ENCODE data around the gene KLHL40. TPM values are rescaled to one million over a fixed set of nuclear protein-coding genes. Genes with fewer than 3 reads are reported as not detected.

Gene KLHL40
- total RNA-seq, 4 donors from 2014 or later = not detected

DNA sequence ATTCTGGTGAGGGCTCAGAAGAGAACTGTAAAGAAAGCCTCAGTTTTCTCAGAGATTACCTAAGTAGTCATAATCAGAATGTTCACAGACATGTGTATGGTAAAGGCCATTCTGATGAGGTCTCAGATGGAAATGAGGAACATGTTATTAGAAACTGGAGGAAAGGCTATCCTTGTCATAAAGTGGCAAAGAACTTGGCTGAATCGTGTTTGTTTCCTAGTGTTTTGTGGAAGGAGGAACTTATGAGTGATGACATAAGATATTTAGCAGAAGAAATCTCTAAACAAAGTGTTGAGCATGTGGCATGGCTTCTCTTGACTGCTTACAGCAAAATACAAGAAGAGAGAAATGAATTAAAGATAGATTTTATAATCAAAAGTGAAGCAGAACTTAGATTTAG is 12.8 kb upstream of the KLHL40 start:
- intact Hi-C loops (cut with DNase I) = no loop called here
- no peak overlapping the region for H3K27ac ChIP-seq

DNA sequence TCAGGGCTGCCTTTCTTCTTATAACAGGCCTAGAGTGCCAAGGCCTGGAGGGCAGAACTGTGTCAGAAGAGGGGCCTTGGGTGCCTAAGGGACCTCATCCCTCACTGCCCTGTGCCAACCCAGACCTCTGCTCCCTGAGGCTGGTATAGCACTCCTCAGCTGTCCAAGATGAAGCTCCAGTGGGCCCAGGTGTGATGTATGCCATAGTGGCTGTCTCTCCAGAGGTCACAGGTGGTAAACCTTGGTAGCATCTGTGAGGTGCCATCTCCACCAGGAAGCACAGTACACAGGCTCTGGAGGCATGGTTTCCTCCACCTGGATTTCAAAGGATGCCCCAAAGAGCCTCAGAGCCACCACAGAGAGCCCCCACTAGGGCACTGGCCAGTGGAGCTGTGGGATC is 12.3 kb upstream of the KLHL40 start:
- H3K9me3 ChIP-seq = no peaks in the 10 kb centered on the region
- intact Hi-C loops (cut with DNase I) = no loop called here
- no peak overlapping the region for H3K27ac ChIP-seq
- no peak for TF ChIP-seq POLR2A (IDR thresholded peaks at IDR 0.05)
- TF ChIP-seq, protein P1, sequence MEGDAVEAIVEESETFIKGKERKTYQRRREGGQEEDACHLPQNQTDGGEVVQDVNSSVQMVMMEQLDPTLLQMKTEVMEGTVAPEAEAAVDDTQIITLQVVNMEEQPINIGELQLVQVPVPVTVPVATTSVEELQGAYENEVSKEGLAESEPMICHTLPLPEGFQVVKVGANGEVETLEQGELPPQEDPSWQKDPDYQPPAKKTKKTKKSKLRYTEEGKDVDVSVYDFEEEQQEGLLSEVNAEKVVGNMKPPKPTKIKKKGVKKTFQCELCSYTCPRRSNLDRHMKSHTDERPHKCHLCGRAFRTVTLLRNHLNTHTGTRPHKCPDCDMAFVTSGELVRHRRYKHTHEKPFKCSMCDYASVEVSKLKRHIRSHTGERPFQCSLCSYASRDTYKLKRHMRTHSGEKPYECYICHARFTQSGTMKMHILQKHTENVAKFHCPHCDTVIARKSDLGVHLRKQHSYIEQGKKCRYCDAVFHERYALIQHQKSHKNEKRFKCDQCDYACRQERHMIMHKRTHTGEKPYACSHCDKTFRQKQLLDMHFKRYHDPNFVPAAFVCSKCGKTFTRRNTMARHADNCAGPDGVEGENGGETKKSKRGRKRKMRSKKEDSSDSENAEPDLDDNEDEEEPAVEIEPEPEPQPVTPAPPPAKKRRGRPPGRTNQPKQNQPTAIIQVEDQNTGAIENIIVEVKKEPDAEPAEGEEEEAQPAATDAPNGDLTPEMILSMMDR (IDR thresholded peaks at IDR 0.05) = no peak
- no peaks in the 10 kb centered on the region for H3K36me3 ChIP-seq
- no peak overlapping the region for H3K4me3 ChIP-seq (replicated peaks in 1 of 3)
- no peak for DNase-seq
- H3K27me3 ChIP-seq = no peaks in the 10 kb centered on the region
- H3K4me1 ChIP-seq = no peaks in the 10 kb centered on the region

More for the DNA sequence above, 12.8 kb upstream of the KLHL40 start:
- Histone ChIP-seq H3K4me1 (no peaks in the 10 kb centered on the region), H3K36me3 (no peaks in the 10 kb centered on the region), H3K9me3 (no peaks in the 10 kb centered on the region), H3K4me3 (replicated peaks in 1 of 3) (no peak overlapping the region), H3K27me3 (no peaks in the 10 kb centered on the region)
- WGBS, 2 donors = 68 to 83% methylated on average over 1 of the region's 1 CpG
- no peak for TF ChIP-seq POLR2A (IDR thresholded peaks at IDR 0.05)
- TF ChIP-seq, protein P1 (IDR thresholded peaks at IDR 0.05) = no peak
- no peak for DNase-seq

DNA sequence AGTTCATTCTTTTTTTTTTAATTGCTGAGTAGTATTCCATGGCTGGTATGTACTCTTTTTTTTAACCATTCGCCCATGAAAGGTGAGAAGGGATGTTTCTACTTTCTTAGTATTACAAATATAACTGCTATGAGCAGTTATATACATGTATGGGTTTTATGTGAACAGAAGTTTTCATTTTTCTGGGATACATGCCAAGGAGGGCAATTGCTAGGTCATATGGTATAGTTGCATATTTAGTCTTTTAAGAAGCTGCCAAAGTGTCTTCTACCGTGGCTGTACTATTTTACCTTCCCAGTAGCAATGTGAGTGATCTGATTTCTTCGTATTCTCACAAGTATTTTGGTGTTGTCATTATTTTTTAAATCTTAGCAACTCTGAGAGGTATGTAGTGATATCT is 11.2 kb upstream of the KLHL40 start:
- intact Hi-C loops (cut with DNase I) = no loop called here
- TF ChIP-seq, protein P1 (IDR thresholded peaks at IDR 0.05) = no peak
- TF ChIP-seq POLR2A (IDR thresholded peaks at IDR 0.05) = no peak
- Histone ChIP-seq H3K9me3 (no peaks in the 10 kb centered on the region), H3K4me3 (replicated peaks in 1 of 3) (no peak overlapping the region), H3K36me3 (no peaks in the 10 kb centered on the region), H3K27ac (no peak overlapping the region), H3K4me1 (no peaks in the 10 kb centered on the region), H3K27me3 (no peaks in the 10 kb centered on the region)
- WGBS, 2 donors = 72 to 73% methylated on average over 3 of the region's 3 CpGs
- no peak for DNase-seq

DNA sequence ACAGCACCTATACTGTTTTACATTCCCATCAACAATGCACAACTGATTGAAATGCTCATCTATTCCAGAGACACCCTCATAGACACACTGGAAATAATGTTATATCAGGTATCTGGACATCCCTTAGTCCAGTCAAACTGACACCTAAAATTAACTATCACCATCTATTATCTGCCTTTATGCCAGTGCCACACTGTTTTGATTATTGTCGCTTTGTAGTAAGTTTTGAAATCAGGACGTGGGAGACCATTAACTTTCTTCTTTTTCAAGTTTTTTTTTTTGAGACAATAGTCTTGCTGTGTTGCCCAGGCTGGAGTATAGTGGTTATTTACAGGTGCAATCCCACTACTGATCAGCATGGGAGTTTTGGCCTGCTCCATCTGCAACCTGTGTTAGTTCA is 9.4 kb upstream of the KLHL40 start:
- no peaks in the 10 kb centered on the region for H3K27me3 ChIP-seq
- no peak for TF ChIP-seq POLR2A (IDR thresholded peaks at IDR 0.05)
- TF ChIP-seq, protein P1 (IDR thresholded peaks at IDR 0.05) = no peak
- no peak overlapping the region for H3K27ac ChIP-seq
- no peaks in the 10 kb centered on the region for H3K9me3 ChIP-seq
- intact Hi-C loops (cut with DNase I) = no loop called here
- WGBS, 2 donors = 84 to 90% methylated on average over 2 of the region's 2 CpGs
- H3K4me3 ChIP-seq (replicated peaks in 1 of 3) = no peak overlapping the region
- no peaks in the 10 kb centered on the region for H3K36me3 ChIP-seq
- no peak for DNase-seq
- H3K4me1 ChIP-seq = no peaks in the 10 kb centered on the region

DNA sequence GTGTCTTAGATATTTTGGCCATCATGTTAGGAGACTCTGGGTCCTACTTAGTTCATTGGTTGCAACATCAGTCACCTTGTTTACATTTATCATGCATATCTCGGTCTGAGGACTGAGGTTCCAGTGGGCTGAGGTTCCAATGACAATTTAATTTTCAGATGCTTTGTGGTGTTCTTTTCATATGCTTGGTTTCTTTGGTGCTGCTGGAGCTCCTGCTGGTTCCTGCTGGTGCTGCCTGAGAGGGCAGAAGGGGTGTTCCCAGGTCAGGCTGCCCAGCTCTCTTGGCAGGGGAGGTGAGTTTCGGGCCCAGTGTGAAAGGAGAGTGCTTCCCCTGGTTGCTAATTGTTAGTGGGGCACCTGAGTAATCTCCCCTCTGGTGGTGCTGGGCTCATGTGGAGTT is 6.9 kb upstream of the KLHL40 start:
- TF ChIP-seq, protein P1 (IDR thresholded peaks at IDR 0.05) = no peak
- TF ChIP-seq POLR2A (IDR thresholded peaks at IDR 0.05) = no peak
- no peaks in the 10 kb centered on the region for H3K27me3 ChIP-seq
- no peak overlapping the region for H3K4me3 ChIP-seq (replicated peaks in 1 of 3)
- no peaks in the 10 kb centered on the region for H3K36me3 ChIP-seq
- H3K27ac ChIP-seq = no peak overlapping the region
- H3K4me1 ChIP-seq = no peaks in the 10 kb centered on the region
- no peak for DNase-seq
- 90 to 98% methylated on average over 2 of the region's 2 CpGs for WGBS, 2 donors
- H3K9me3 ChIP-seq = no peaks in the 10 kb centered on the region
- intact Hi-C loops (cut with DNase I) = no loop called here

Measured in thyroid gland (tissue), 4 donors.